NCI-H510A (cell line): ENCODE measurements around the gene KCNMA1.
A peak's percentile ranks its signal among the peaks of the same experiment; 100 is the strongest.

Experiments used
- DNase-seq: peaks from one replicate; lab custom pipeline; 2025; lab: John Stamatoyannopoulos, UW

Gene KCNMA1

DNA sequence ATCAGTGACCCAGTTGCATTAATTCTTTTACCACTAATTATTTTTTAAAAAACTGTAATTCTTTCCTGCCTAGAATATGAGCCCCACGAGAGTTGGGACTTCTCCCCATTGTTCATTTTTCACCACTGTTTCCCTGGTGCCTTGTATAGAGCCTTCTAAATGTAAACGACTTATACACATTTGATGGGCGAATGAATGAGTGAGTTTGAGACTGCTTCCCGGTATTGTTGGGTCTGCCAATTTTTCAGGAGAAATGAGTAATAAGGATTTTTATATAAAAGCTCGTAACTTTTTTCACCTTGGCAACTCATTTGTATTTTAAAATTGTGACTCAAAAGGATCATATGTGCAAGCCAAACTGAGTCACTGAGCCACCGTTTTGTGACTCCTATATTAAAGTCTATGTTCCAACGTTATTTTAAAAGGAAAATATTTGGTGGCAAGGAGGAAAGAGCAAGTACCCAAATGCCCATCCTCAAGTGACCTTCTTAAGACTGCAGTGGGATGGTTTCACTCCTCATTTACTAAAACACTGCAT lies 621.3 kb downstream of the KCNMA1 start:
- DNase-seq: no peak

DNA sequence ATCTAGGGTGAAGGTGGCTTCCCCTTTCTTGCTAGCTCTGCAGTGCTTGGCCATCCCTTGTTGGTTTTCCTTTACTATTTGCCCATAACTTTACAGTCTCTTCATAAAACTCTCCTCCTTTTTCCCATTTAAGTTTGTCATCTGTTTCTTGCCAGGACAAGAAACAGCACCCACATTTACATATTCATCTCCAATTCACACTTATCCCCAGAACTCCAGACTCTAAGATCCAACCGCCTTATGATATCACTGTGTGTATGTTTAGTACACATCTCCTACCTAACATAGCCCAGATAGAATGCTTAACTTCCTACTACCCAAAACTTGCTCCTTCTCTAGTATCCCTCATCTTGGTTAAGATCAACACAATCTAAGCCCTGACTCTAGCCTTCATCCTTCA lies 622.2 kb downstream of the KCNMA1 start:
- DNase-seq: no peak

DNA sequence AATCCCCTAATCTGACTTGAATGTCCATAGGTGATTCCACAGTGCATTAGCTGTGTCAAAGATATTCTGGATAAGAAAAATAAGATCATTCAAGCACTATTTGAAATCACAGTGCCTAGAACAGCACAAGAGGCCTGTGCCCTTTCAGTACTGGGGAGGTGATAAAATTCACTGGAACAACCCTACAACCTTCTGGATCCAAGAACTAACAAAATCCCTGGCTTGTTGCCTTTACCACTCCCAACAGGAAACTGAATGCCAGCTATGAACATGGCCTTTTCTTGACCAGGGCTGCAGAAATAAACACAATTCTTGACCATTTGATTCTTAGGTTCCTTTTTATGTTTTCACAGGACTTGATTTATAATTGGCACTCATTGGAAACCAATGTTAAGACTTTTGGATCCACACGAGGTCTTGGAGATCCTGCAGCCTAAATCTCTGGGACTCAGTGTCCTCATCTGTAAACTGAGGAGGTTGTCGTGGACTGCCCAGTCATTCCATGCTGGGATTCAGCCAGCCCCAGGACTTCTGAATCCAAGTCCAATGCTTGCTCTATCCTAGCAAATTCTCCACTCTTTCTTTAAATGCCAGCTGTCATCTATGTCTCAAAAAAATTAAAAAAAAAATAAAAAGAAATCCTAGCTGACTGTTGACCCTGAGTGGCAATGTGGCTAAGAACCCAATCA lies 624.7 kb downstream of the KCNMA1 start:
- DNase-seq: no peak

DNA sequence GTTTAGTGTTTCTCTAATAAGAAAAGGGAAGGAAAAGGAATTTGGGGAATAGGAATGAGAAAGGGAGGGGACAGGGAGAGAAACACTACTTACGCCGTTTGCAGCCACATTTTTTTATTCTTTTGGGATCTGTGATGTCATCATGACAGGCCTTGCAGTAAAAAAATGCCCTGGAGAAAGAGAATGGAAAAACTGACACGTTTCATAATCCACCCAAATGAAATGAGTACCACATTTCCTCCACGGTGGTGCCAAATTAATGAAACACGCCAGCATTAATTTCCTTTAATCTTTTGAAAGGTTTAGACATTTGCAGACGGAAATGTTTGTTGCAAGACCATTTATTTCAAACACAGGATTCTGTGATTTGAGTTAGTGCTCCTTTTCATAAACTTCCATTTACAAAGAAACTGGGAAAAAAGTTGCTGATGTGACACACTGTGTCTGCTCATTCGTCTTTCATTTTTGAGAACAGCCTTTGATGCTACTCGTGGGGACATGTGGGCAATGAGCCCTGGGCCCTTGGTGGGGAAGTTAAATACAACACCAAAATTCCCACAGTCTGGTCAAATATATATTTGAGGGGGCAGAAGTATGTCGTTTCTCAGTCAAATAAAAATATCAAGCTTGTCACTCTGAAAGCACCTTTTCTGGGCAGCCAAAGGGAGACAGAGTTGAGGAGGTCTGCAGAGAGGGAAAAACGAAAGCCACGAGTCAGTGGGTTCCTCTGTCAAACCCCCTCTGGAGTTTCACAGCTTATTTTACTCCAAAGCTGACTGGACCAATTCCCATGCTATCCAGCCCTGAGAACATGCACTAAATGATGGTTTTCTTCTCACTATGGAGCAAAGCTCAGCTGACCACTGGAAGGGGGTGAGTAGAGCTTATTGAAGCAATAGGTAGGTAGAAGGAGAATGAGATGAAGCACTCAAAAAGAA lies 625.5 kb downstream of the KCNMA1 start:
- DNase-seq: no peak

DNA sequence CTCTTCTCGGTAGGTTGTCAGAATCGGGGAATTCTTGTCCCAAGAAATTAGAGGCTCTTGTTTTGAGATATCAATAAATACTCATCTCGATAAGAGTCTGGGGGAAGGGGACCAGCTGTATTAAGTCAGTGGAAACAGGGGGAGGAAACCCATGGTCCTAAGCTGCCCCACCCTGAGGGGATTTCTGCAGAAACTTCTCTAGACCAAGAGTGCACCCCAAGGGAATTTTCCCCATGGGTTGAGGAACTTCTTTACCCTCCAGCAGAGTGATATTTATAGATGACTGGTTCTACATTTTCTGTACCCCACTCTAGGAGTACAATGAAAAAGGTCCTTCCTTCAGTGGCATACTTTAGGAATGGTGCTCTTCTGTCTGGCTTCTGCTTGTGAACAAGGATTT lies 627.2 kb downstream of the KCNMA1 start:
- no peak for DNase-seq

DNA sequence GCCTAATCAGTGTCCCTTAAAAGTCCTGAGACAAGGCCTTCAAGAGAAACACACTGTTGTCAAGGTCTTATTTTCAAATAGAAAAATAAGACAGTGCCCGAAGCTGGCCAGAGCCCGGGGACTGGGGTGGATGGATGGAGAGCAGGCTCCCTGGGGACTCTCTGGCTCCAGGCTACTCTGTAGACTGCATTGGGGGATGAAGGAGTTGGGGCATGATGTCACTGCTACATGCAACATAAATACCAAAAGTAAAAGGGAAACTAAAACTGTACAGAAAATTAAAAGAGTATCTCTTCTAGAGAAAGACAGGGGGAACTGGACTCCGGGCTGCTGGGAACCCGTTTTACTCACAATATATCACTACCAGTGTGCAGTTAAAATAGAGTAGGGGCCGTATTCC lies 629.8 kb downstream of the KCNMA1 start:
- DNase-seq: no peak

DNA sequence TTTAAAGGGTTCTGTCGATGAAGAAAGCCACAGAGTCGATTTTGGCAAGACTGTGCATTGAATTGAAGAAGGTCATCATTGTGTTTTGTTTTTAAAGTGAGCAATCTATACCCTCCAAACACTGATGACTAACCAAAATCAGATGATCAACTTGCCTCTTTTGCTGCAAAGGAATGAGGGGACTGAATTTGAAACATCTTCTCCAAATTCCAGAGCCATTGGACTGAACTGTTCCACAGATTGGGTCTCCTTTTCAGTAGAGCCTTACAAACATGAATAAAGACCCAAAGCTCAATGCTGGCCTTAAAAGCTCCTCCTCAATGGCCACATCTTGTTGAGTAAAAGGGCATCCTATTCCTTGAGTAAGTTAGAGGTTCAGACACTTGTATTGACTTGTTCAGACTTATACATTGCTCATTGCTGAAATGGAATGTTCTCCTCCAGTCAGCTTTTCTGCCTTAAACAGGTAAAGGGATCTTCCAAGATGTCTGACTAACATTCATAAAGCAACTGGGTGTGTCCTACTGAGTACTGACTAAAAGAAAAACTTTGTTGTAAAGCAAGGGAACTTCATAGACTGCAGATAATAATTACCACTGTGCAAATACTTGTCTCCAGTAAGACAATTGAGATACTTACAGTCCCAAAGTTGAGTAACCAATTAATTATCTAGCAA lies 630.6 kb downstream of the KCNMA1 start:
- no peak for DNase-seq

DNA sequence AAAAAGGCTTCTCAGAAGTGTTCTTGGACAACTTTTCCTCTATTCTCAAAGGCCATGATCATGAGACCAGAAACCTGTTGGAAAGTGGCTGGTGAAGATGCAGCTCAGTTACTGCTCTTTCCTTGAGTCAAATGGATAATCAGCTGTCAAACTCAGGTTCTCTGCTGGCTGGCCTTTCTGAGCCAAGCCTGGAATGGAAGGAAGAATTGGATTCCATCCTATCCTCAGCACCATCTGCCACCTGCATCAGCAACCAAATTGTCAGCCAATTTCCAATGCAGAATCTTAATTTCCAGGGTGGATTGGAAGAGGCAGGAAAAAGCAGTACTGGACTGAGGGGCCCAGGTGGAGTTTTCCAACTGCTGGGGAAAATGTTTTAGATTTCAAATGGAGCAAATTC lies 631.7 kb downstream of the KCNMA1 start:
- DNase-seq: no peak

DNA sequence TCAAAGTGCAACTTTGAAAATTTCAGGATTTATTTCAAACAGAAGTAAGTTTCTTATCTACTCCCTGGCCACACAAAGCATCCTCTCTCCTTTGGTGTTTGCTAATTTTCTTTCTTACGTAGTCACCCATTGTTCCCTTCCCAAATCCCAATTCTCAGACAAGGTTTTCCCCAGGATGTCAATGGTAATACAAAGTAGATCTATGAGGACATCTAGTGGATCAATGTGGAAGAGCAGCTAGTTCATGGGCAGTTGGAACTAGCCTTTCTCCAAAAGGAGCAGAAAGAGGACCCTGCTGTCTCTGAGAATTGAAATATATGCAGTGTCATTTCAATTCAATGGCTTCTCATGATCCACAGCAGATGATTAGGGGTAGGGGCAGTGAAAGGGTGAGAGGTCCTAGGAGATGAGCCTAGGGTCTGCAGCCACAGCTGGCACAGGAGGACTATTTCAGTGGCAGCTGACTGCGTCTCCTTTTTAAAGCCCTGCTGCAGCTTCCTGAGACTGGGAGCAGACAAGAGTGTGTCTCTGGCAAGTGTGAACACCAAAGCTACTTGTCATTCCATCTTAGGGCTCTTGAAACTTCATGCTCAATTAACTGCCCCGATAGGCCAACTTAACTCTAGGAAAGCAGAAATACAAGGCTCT lies 632.6 kb downstream of the KCNMA1 start:
- DNase-seq: no peak

DNA sequence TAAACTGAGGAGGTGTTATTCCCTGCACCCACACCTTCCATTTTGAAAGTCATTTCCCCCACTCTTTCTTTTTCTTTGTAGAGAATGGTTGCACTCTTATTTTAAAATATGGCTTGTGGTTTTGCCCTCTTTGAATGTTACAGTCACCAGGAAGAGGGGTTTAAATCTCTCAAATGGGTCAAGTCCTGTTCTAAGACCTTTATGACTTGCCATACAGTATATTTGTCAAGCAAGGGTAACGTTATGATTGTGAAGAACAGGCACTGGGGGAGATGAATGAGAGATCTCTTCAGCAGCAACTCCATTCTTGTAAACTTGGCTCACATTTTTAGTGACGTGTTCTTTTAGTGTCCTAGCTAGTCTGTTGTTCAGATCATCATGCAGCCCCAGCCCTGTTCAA lies 634.7 kb downstream of the KCNMA1 start:
- DNase-seq: no peak

DNA sequence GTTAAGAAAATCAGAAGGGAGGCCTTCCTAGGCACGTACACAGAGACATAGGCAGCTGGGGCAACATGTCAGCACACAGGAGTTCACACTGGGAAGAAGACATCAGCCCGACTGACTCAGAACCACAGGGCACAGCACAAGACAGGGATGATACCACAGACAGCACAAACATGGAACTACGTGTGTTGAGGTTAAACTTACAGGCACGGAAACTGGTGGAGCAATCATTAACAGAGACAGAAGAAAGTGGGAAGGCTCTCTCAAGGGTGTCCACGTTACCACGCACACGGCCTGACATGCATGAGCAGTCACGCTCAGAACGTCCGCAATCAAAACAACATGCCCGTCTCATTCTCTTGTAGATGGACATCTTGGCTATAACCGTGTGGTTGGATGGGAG lies 636.4 kb downstream of the KCNMA1 start:
- no peak for DNase-seq

DNA sequence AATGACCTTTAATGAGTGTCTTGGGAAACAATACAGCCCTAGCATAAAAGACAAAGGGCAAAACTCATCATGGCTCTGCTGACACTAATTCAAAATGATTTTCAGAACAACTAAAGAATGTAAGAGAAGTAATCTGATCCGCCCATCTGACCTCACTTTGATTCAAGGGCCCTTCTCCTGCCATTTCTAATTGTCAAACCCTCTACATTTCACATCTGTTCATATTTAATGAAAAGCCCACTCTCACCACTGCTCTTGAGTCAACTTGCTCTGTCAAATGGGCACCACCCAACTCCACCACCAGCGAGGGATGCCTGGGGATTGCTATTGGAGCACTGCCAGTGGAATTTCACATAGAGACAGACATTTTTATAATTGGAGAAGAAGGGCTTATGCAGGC lies 639.2 kb downstream of the KCNMA1 start:
- DNase-seq: no peak

DNA sequence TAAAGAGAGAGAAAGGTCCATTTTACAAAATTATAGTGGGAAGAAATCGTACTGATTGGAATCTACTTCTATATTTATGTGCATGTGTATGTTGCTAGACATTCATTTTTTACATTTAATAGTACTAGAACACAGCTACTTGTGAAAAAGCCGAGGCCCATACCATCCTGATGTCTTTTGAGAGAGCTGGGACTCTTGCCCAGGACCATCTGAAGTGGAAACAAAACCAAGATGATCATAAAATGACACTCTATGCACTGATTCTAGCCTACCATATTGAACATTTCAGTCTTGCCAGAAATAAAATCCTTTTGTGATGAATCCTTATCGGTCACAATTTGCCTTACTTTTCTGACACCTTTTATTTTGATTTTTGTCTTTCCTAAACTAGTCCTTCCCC lies 640.0 kb downstream of the KCNMA1 start:
- DNase-seq: no peak

DNA sequence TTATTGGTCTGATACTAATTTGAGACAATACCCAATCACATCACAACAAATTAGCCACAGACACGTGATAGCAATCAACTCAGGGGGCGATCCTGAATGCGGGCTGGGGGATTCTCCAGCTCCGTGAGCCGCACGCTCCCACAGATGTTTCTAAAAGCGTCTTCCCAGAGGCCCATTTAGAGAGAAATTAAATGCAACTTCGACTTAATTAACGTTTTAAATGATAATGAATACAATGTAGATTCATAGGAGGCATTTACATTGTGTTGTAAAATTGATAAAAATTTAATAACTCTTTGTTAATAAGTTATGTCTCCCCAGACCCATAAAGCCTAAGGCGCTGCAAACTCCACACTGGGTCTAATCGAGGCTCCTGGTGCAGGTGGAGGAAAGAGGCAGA lies 642.6 kb downstream of the KCNMA1 start:
- DNase-seq: no peak

DNA sequence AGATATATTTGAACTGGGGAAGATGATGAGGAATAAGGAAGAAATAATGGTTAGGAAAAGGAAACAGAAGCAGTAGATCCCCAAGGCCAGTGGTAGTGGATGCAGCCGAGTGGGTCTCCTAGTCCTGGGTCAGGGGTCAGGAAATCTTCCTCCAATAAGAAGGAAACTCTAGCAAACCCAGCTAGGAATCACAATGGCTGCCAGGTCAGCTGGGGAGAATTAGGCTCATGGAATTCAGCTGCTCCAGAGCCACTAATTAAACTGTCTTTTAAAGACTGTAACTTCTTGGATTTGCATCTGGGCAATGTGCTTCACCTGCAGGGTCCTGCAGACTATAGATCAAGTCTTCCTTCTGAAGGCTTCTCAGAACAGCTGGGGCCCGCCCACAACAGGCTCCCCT lies 644.4 kb downstream of the KCNMA1 start:
- DNase-seq: no peak

DNA sequence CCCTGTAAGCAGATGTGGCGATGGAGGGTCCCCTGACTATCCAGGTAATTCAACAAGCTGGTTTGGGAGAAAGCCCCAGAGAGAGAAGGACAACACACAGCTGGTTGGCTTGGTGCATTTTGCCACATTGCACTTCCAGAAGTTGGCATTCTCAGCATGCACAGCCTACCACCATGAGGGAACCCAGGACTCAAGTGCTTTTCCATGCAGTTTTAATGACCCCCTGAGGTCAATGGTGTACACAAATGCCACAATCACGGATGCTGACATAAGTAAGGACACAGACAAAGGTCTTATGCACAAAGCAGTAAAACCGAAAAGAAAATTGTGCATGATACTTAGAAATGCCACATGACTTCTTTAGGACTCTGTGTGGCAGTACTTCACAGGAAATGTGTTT lies 645.1 kb downstream of the KCNMA1 start:
- DNase-seq: no peak

DNA sequence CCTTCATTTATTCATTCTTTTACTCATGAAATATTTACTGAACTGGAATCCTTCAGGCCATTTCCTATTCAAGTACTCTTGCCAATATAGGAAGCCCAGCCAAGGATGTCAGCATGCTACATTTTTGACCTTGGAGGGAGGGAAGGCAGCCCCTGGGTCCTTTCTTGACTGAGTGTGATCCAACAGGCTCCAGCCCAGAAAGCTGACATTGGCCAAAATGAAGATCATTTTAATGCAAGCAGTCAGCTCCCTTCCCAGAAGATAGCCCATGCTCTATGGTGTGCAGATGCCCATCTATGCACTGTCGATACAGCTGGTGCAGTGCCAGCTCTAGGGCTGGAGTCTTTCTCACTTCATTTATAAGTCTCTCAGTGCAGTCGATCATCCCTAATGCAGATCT lies 646.0 kb downstream of the KCNMA1 start:
- DNase-seq: no peak

DNA sequence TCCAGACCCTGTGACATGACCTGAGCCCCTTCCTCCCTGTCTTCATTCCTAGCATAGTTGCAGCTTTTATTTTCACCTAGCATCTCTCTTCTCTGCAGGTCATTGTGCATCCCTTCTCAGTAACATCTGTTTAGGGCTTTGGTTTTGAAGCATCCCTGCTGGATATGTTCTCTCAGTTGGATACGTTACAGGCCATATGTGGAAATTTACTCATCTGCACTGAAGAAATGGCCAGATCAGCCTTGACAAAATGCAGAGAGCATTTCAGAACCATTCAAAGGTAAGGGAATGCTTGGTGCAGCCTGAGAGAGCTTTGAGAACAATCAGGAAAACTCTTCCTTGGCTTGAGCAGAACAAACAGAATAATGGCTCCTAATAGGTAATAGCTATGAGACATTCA lies 647.0 kb downstream of the KCNMA1 start:
- no peak for DNase-seq

DNA sequence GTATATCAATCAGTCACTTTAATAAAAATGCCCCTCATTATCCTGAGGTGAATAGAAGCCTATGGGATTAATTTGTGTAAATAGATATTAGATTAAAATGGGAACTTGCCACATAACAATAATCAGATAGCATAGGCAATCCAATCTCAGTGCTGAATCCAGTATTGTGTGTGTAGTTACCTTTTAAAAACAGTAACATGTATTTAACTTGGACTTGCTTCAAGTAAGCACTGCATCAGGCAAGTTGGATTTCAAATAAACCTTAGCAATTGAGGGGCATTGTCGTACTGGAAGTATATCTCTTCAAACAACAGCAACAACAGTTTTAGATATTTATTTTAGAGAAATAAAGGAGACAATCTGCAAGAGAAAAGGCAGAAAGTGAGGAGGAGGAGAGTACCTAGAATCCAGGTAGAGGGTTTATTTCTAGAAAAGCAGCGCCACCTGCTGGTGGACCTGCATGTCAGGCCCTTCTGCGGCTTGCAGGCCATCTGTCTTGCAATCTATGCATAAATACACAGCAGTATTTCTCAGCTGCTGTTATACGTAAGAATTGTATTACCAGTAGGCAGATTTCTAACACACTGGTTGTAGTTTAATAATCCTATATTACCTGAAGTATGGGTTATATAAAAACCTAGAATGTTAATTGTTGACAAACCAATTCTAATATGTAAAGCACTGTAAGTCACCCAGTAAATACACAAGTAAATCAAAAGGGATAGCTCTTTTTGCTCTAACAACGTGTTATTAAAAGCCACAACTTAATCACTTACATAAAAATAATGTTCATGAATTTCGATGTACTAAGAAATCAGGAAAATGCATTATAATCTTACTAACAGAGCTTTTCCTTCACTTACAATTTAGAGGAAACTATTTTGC lies 652.8 kb downstream of the KCNMA1 start:
- peak; percentile 46 for DNase-seq

DNA sequence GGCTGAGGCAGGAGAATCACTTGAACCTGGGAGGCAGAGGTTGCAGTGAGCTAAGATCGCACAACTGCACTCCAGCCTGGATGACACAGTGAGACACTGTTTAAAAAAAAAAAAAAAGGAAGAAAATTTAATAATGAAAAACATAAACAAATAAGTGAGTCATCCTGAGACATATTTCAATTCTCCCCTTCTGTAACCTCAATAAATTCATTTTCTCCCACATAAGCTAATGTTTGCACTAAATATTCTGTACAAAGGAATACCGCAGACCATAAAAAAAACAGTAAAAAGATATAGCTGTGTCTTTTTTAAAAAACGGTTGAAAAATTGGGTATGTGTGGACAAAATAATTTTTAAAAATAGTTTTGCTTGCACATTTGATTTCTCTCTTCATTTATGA lies 654.0 kb downstream of the KCNMA1 start:
- DNase-seq: no peak

DNA sequence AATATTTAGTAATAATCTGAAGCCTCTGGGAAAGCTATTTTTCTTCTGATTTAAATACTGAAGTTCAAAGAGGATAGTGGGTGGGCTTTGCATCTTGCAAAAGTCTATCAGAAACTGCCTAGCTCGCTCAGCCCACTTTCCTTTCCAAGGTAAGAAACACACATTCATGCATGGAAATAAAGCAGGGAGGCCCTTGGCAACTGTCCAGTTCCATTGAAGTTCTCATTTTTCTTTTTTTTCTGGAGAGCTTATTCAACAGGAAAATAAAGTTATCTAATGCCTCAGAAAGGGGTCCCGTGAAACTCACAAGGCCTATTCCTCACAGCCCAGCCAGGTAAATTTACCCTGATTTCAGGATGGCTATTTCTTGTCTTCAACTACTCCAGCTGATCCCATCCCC lies 654.9 kb downstream of the KCNMA1 start:
- DNase-seq: no peak
